ENCODE data around the gene CAPN8. TPM values are rescaled to one million over a fixed set of nuclear protein-coding genes. Genes with fewer than 3 reads are reported as not detected.

Gene CAPN8
- total RNA-seq, 2 experiments from 2014 or later = 0.13 TPM; not detected in 1

DNA sequence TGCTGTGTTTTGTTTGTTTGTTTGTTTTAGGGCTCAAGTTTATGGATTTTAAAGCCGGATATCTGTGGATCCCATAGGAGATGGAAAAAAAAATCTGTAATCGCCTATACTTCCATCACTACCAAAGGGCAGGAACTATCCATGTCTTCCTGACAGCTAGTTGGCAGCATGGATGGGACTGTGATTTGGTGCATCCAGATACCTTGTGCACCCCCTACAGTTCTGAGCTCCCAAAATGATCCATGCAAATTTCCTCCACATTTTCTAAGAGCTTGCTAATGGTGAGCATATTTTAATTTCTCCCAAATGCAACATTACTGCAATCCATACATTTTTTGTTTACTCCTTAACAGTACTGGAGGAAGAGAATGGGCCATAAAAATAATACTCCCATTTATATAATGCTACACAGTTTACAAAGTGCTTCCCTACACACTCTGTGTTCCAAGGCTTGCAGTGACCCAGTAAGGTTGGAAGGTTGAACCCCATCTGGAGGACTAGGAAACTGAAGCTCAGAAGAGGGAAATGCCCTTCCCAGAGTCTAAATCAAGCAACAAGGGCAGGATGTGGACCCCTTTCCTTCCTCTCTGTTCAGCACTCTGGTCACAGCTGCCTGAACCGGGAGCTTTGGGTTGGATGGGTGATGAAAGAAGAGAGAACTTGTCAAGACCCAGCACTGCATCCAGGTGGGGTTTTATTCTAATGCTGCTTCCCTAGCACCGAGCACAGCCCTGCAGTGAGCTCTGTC lies 48.0 kb downstream of the CAPN8 start:
- POLR2A ChIA-PET = no interaction called here
- H3K4me3 Mint-ChIP-seq = no peak overlapping the region
- no peak overlapping the region for H3K27ac Mint-ChIP-seq
- peaks cover 3% of the 10 kb centered on the region for H3K4me1 Mint-ChIP-seq
- H3K9me3 Mint-ChIP-seq = no peaks in the 10 kb centered on the region
- no peaks in the 10 kb centered on the region for H3K36me3 Mint-ChIP-seq (ENCODE audit: low read depth)
- DNase-seq = no peak
- H3K27me3 Mint-ChIP-seq = peaks cover 13% of the 10 kb centered on the region
- CTCF ChIA-PET = interaction anchor here (1.0 to 1.8 kb wide), 2 partner anchors 61 to 493 kb away, joined by 4 to 5 read pairs; no protein-coding TSS in a partner anchor

DNA sequence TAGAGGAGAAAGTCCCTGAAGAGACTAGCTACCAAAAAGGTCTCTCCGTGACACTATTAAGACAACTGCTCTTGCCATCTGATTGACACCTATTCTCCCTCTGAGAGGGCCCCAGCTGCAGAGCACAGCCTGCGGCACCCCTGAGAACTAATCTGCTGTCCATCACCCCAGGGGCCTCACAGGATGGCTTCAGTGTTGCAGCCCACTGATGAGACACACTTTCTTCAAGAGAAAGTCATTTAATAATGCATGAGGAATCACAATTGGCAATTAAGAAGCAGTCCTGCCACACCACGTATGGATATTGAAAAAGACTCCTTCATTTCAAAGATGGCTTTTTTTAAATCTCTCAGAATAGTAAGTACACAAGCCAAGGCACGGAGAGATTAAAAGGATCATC lies 48.9 kb downstream of the CAPN8 start:
- Mint-ChIP-seq H3K27me3 (peaks cover 13% of the 10 kb centered on the region), H3K4me3 (no peak overlapping the region), H3K9me3 (no peaks in the 10 kb centered on the region), H3K27ac (no peak overlapping the region), H3K4me1 (peaks cover 3% of the 10 kb centered on the region), H3K36me3 (ENCODE audit: low read depth) (no peaks in the 10 kb centered on the region)
- ChIA-PET CTCF (no interaction called here), POLR2A (no interaction called here)
- no peak for DNase-seq

DNA sequence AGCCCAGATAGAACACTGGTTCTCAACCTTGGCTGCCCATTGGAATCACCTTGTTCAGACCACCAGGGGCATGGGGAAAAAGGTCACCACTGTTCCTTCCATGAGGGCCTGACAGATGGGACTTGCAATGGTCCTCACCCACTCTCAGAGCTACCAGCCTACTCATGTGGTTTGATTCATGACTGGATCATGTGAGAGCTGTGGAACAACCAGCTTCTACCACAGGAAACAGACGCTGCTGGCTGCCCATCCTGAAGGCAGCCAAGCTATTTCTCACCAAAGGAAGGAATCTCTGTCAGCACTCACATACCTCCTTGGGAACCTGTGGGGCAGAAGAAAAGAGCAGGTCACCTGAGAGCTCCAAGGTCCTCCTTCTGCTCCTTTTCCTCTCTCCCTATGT lies 53.6 kb downstream of the CAPN8 start:
- CTCF ChIA-PET = interaction anchor here (3.5 kb wide), 1 partner anchor 55 kb away, joined by 24 read pairs; no protein-coding TSS in a partner anchor
- Mint-ChIP-seq H3K4me1 (no peaks in the 10 kb centered on the region), H3K4me3 (no peak overlapping the region), H3K27ac (no peak overlapping the region), H3K27me3 (no peaks in the 10 kb centered on the region), H3K36me3 (ENCODE audit: low read depth) (no peaks in the 10 kb centered on the region), H3K9me3 (no peaks in the 10 kb centered on the region)
- POLR2A ChIA-PET = no interaction called here
- DNase-seq = no peak

DNA sequence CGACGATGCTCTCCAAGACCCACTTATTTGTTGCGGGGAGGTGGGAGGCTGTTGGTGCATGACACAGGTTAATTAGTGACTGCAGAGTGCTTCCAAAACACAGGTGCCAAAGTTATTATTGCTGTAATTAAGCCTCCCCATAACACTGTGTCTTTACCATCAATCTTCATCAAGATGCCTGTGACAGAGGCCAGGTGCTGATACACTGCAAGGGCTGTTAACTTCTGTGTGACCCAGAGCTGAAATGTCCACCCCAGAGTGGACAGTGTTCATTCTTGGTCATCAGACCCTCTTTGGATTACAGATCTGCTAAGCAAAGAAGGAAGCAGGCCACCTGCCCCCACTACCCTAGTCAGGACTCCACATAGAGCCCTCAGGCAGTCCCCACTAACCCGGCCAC lies 55.5 kb downstream of the CAPN8 start:
- Mint-ChIP-seq H3K9me3 (no peaks in the 10 kb centered on the region), H3K4me3 (no peak overlapping the region), H3K4me1 (no peaks in the 10 kb centered on the region), H3K36me3 (ENCODE audit: low read depth) (no peaks in the 10 kb centered on the region), H3K27me3 (no peaks in the 10 kb centered on the region), H3K27ac (no peak overlapping the region)
- DNase-seq = no peak
- CTCF ChIA-PET = interaction anchor here (2.5 to 3.5 kb wide), 2 partner anchors 18 to 53 kb away, joined by 7 to 24 read pairs; no protein-coding TSS in a partner anchor
- POLR2A ChIA-PET = no interaction called here

DNA sequence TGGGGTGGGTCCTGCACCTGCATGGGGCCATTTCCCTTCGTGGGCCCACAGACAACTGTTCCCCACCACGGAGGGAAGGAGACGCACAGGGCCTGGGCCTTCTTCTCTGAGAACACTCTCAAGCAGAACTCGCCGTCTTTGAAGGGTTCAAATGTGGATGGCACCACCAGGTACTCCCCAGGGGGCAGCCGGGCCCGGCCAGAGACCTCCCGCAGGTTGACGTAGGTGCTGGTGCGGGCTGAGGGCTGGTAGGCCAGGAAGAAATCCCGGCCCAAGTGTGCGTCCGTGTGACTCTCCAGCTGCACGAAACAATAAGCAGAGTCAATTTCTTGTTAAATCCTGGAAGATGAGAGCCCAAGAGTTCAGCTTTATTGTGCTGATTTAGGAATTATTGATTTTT lies 56.4 kb downstream of the CAPN8 start:
- DNase-seq = no peak
- ChIA-PET CTCF (interaction anchor here (2.5 to 3.5 kb wide), 2 partner anchors 19 to 52 kb away, joined by 7 to 24 read pairs; no protein-coding TSS in a partner anchor), POLR2A (no interaction called here)
- no peak overlapping the region for H3K4me3 Mint-ChIP-seq
- no peaks in the 10 kb centered on the region for H3K9me3 Mint-ChIP-seq
- H3K27me3 Mint-ChIP-seq = no peaks in the 10 kb centered on the region
- no peak overlapping the region for H3K27ac Mint-ChIP-seq
- no peaks in the 10 kb centered on the region for H3K4me1 Mint-ChIP-seq
- no peaks in the 10 kb centered on the region for H3K36me3 Mint-ChIP-seq (ENCODE audit: low read depth)

DNA sequence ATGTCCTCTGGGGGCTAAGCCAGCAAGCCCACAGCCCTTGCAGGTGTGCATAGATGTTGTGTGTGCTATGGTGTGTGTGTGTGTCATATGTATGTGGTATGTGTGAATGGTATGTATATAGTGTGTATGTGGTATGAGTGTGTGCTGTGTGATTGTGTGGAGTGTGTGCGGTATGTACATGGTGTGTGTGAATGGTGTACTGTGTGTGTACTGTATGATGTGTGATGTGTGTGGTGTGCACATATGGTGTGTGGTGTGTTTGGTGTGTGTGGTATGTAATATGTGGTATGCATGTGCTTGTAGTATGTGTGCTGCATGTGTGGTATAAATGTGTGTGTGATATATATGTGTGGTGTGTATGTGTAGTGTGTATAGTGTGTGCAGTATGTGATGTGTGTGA lies 107.0 kb downstream of the CAPN8 start:
- POLR2A ChIA-PET = no interaction called here
- no peaks in the 10 kb centered on the region for H3K36me3 Mint-ChIP-seq (ENCODE audit: low read depth)

DNA sequence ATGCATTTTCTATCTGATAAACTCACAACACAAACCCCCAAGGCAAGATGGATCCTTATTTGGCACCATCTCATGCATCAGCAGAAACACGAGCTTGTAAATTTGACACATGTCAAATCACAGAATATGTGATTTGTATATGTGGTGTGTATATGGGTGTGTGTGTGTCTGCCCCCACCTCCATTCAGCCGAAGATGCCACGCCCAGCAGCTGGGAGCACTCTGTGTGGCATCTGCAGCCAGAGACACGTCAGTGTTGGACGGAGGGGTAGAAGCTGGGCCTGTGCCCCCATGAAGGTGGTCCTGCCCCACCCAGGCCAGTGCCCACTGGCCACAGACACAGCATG lies 108.4 kb downstream of the CAPN8 start:
- Mint-ChIP-seq H3K36me3 (ENCODE audit: low read depth) (no peaks in the 10 kb centered on the region), H3K9me3 (no peaks in the 10 kb centered on the region), H3K27ac (no peak overlapping the region), H3K27me3 (no peaks in the 10 kb centered on the region), H3K4me1 (peaks cover 4% of the 10 kb centered on the region), H3K4me3 (no peak overlapping the region)
- POLR2A ChIA-PET = no interaction called here
- CTCF ChIA-PET = interaction anchor here (0.6 to 2.5 kb wide), 13 partner anchors 14 to 965 kb away, joined by 3 to 24 read pairs (median 5); no protein-coding TSS in a partner anchor
- no peak for DNase-seq

More for the DNA sequence above, 107.0 kb downstream of the CAPN8 start:
- CTCF ChIA-PET = interaction anchor here (2.5 kb wide), 1 partner anchor 52 kb away, joined by 24 read pairs; no protein-coding TSS in a partner anchor
- H3K27me3 Mint-ChIP-seq = no peaks in the 10 kb centered on the region
- no peak for DNase-seq
- no peaks in the 10 kb centered on the region for H3K9me3 Mint-ChIP-seq
- peaks cover 4% of the 10 kb centered on the region for H3K4me1 Mint-ChIP-seq
- H3K4me3 Mint-ChIP-seq = no peak overlapping the region
- no peak overlapping the region for H3K27ac Mint-ChIP-seq

DNA sequence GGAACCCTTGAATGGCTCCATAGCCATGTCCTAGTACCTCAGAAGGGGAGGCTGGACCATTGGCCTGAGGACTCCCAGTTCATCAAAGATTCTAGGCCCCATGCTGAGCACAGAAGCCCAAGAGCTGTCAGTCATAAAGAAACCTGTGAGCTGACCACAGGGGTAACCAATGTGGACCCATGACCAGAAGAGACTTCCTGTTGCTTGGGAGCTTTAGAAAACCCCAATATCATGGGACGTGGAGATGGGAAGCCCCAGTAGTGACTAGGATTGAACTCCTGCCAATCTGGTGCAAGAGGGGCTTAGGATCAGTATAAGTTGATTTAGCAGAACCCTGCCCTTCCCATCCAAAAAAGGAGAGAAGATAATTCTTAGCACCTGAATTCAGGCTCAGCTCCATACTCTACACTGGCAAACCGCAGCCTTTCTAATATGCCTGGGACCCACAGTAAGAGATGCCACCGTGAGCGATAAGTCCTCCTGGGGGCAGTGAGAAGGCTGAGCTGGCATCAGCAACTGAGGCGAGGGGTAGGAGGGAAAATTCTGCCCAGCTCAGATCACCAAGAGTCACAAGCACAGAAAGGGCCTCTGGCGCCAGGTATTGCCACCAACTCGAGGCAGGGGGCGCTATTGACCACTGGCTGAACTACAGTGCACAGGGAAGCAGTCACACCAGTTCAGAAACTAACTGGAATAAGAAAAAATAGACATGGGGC lies 108.9 kb downstream of the CAPN8 start:
- ChIA-PET CTCF (interaction anchor here (0.6 to 2.5 kb wide), 16 partner anchors 13 to 964 kb away, joined by 3 to 24 read pairs (median 4); no protein-coding TSS in a partner anchor), POLR2A (no interaction called here)
- Mint-ChIP-seq H3K36me3 (ENCODE audit: low read depth) (no peaks in the 10 kb centered on the region), H3K27ac (no peak overlapping the region), H3K27me3 (no peaks in the 10 kb centered on the region), H3K9me3 (no peaks in the 10 kb centered on the region), H3K4me1 (peaks cover 4% of the 10 kb centered on the region), H3K4me3 (no peak overlapping the region)
- peak; percentile 54 for DNase-seq

DNA sequence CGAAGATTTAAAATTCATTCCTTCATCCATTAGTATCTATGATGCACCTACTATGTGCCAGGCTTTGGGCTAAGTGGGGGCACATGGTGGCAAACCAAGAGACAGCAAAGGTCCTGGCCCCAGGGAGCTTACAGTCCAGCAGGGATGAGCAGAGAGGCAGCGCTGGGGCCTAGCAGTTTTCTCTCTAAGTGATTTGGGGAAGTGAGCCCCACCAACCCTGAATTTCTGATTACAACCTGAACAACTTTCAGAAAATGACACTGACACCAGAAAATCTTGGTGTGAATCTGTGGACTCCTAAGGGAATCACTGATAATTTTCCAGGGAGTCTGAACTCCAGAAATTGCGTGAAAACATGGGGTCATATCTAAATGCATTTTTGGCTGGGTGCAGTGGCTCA lies 111.5 kb downstream of the CAPN8 start:
- ChIA-PET POLR2A (no interaction called here), CTCF (no interaction called here)
- no peak overlapping the region for H3K27ac Mint-ChIP-seq
- peaks cover 2% of the 10 kb centered on the region for H3K27me3 Mint-ChIP-seq
- DNase-seq = no peak
- no peaks in the 10 kb centered on the region for H3K36me3 Mint-ChIP-seq (ENCODE audit: low read depth)
- no peak overlapping the region for H3K4me3 Mint-ChIP-seq
- H3K4me1 Mint-ChIP-seq = peaks cover 4% of the 10 kb centered on the region
- no peaks in the 10 kb centered on the region for H3K9me3 Mint-ChIP-seq

DNA sequence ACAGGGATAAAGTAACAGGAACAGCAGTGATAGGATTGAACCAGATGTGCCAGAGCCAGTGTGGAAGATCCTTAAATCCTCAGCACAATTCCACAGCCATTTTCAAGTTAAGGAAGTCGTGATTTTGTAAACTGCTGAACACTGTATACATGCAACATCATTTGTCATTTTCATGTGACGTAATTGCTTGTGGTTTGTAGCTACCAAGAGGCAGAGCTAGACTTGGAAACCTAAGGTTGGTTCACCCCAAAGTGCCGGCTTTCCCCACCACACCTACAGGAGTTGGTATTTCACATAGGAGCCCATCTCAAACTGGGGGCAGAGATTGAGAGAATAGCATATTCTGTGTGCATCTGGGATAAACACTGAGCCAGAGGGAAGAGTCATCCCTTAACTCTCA lies 113.9 kb downstream of the CAPN8 start:
- DNase-seq = no peak
- peaks cover 4% of the 10 kb centered on the region for H3K4me1 Mint-ChIP-seq
- no peak overlapping the region for H3K4me3 Mint-ChIP-seq
- H3K27me3 Mint-ChIP-seq = peaks cover 8% of the 10 kb centered on the region
- no peaks in the 10 kb centered on the region for H3K36me3 Mint-ChIP-seq (ENCODE audit: low read depth)
- H3K27ac Mint-ChIP-seq = no peak overlapping the region
- peaks cover 9% of the 10 kb centered on the region for H3K9me3 Mint-ChIP-seq
- ChIA-PET POLR2A (no interaction called here), CTCF (interaction anchor here (1.0 kb wide), 1 partner anchor 418 kb away, joined by 3 read pairs; no protein-coding TSS in a partner anchor)

DNA sequence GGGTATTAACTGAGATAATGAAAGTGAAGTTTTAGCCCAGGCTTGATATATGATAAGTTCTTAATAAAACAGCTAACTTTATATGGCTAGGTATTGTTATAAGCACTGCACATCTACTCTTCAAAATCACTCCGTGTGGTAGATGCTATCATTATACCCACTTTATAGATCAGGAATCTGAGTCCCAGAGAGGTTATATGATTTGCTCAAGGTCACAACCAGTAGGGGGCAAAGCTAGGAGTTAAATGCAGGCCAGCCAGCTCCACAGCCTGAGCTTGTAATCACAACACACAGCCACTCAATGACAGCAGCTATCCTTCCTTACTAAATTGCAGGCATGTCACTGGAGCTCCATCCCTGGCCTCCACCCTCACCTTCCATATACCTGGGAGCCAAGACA lies 115.8 kb downstream of the CAPN8 start:
- Mint-ChIP-seq H3K36me3 (ENCODE audit: low read depth) (no peaks in the 10 kb centered on the region), H3K27me3 (peaks cover 8% of the 10 kb centered on the region), H3K4me3 (no peak overlapping the region), H3K4me1 (no peaks in the 10 kb centered on the region), H3K9me3 (peaks cover 9% of the 10 kb centered on the region), H3K27ac (no peak overlapping the region)
- DNase-seq = no peak
- ChIA-PET POLR2A (no interaction called here), CTCF (interaction anchor here (1.2 kb wide), 1 partner anchor 10 kb away, joined by 3 read pairs; no protein-coding TSS in a partner anchor)

DNA sequence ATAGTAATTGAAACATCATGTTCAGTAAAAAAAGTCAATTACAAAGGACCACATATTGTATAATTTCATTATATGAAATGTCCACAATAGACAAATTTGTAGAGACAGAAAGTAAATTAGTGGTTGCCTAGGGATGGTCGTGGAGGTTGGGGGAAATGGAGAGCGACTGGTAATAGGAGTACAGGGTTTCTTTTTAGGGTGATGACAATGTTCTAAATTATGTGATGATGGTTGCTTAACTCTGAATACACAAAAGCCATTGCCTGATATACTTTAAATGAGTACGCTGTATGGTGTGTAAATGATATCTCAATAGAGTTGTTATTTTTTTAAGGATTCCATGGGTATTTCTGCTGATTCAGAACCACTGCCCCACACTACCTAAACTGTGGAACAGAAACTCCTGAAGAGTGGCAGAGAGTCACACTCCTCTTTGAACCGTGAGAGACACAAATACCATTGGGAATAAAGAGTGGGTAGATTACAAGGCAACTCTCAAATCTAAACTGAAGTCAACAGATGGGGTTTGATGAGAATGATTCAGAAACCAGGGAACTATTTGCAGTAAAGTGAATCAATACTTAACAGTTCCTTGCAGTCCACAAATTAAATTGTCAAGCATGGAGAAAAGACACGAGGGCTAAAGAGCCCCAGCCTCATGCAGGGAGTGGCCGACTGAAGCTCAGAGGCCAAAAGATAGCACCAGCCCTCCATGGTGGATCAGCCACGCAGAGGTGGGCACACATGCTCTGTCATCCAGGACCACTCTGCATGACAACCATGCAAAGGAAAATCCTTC lies 118.0 kb downstream of the CAPN8 start:
- Mint-ChIP-seq H3K36me3 (ENCODE audit: low read depth) (no peaks in the 10 kb centered on the region), H3K27me3 (peaks cover 8% of the 10 kb centered on the region), H3K4me1 (no peaks in the 10 kb centered on the region), H3K4me3 (no peak overlapping the region), H3K27ac (no peak overlapping the region), H3K9me3 (peaks cover 9% of the 10 kb centered on the region)
- DNase-seq = no peak
- ChIA-PET POLR2A (no interaction called here), CTCF (interaction anchor here (1.0 kb wide), 1 partner anchor 414 kb away, joined by 3 read pairs; no protein-coding TSS in a partner anchor)

DNA sequence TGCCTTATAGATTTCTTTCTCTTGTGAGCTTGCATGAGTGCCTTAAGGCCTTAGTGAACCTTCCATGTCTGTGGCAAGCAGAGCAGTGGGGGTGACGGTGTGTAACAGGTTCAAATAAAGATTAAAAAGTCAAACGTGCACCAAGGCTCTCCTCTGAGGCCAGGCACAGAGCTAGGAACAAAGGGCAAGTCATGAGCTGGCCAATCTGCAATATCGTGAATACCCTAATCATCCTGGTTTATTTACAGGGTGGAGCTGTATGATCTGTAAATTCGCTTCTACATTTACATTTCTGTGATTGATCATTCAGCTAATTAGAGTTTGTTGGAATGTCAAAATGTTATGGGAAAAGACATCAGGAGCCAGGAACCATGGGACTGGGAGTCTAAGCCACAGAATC lies 120.2 kb downstream of the CAPN8 start:
- Mint-ChIP-seq H3K4me3 (no peak overlapping the region), H3K36me3 (ENCODE audit: low read depth) (no peaks in the 10 kb centered on the region), H3K4me1 (no peaks in the 10 kb centered on the region), H3K27me3 (peaks cover 6% of the 10 kb centered on the region), H3K27ac (no peak overlapping the region), H3K9me3 (peaks cover 9% of the 10 kb centered on the region)
- DNase-seq = no peak
- CTCF ChIA-PET = no interaction called here
- POLR2A ChIA-PET = no interaction called here
